Thyroid gland (tissue), 4 donors: ENCODE data around the gene RARB. TPM values are rescaled to one million over a fixed set of nuclear protein-coding genes. Genes with fewer than 3 reads are reported as not detected.

Experiments
- DNase-seq, 2 donors: peaks; one replicate each; pipeline ENCODE4 v3.0.0-alpha.2; 2019
- H3K27ac ChIP-seq, 3 donors: fragments of 200-600 bp; sonication (generic); 1 replicate in 2 of 3; 2 replicates in 1 of 3; pipeline ENCODE4 v1.5.1; 2016 to 2019; ENCODE audit warnings: mild to moderate bottlenecking in 1 of 3, moderate library complexity in 1 of 3
- H3K27me3 ChIP-seq: fragments of 200-600 bp; sonication (generic); one replicate; pipeline ENCODE4 v1.5.1; 2019
- H3K36me3 ChIP-seq, 2 donors: fragments of 200-600 bp; sonication (generic); one replicate each; pipeline ENCODE4 v1.5.1; 2016 to 2019
- H3K4me1 ChIP-seq, 2 donors: fragments of 200-600 bp; sonication (generic); one replicate each; pipeline ENCODE4 v1.5.1; 2017 to 2019
- H3K4me3 ChIP-seq, 3 donors: fragments of 200-600 bp; sonication (generic); replicated peaks in 1 of 3; 1 replicate in 2 of 3; 2 replicates in 1 of 3; pipeline ENCODE4 v1.5.1; 2016; ENCODE audit warnings: mild to moderate bottlenecking in 1 of 3
- H3K9me3 ChIP-seq: fragments of 200-600 bp; sonication (generic); one replicate; pipeline ENCODE4 v1.5.1; 2017
- POLR2A ChIP-seq, 2 donors: fragments of 450-650 bp; IDR thresholded peaks; one replicate each; pipeline ENCODE4 v1.6.1; 2017; ENCODE audit warnings: antibody characterized with exemption in 2 of 2, mild to moderate bottlenecking in 2 of 2, moderate library complexity in 1 of 2
- WGBS, 2 donors: methylation state at CpG; one replicate each; pipeline ENCODE4 v1.1.5; 2017; 5-methylcytosine and 5-hydroxymethylcytosine counted together
- intact Hi-C: fragments of 100-400 bp; cut with DNase I; formaldehyde crosslinking; loops from one replicate; pipeline ENCODE4 v1.15.1; 2023
- total RNA-seq, 4 donors: library from RNA; depleted of rRNA; stranded (reverse); fragments of >200 nt; gene quantifications; one replicate each; pipeline ENCODE4 v1.2.3, GENCODE V29; 2016
- TF ChIP-seq, protein P1 (sequence below), 6 experiments: fragments of 200-600 bp in 3 of 6; fragments of 450-650 bp in 3 of 6; sonication (generic) in 3 of 6; IDR thresholded peaks; one replicate each; pipeline ENCODE4 v1.5.1; 2016 to 2019; ENCODE audit warnings: antibody characterized with exemption in 6 of 6, mild to moderate bottlenecking in 2 of 6, inconsistent platforms in 1 of 6, moderate library complexity in 1 of 6

RARB gene
- total RNA-seq, 4 donors from 2014 or later = 13.6 to 31.5 (median 20.5) TPM

DNA sequence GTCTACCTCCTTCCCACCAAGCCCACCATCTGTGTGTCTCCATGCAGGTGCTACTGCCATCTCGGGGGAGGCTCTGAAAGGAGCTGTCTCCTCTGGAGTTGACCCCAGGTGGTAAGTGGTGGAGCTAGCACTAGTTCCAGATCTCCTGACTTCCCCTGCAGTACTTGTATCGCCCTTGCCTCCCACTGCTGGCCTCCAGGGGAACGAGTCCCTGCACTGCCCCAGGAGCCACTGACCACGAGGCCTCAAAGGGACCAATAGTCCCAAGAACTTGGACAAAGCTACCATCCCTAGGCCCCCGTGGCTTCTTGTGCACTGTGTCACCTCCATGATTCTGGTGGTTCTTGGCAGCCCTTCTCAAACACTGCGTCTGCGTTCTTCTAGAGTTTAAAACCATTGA is 137.7 kb downstream of the RARB start:
- H3K9me3 ChIP-seq = no peaks in the 10 kb centered on the region
- H3K27ac ChIP-seq = no peak overlapping the region
- H3K27me3 ChIP-seq = no peaks in the 10 kb centered on the region
- peaks cover 3% of the 10 kb centered on the region in 2 donors for H3K4me1 ChIP-seq
- H3K4me3 ChIP-seq = no peak overlapping the region
- peaks cover 0 to 4% of the 10 kb centered on the region in 2 donors for H3K36me3 ChIP-seq
- WGBS, 2 donors = 95% methylated on average over 6 to 7 of the region's 7 CpGs
- intact Hi-C loops = no loop called here
- TF ChIP-seq, protein P1, sequence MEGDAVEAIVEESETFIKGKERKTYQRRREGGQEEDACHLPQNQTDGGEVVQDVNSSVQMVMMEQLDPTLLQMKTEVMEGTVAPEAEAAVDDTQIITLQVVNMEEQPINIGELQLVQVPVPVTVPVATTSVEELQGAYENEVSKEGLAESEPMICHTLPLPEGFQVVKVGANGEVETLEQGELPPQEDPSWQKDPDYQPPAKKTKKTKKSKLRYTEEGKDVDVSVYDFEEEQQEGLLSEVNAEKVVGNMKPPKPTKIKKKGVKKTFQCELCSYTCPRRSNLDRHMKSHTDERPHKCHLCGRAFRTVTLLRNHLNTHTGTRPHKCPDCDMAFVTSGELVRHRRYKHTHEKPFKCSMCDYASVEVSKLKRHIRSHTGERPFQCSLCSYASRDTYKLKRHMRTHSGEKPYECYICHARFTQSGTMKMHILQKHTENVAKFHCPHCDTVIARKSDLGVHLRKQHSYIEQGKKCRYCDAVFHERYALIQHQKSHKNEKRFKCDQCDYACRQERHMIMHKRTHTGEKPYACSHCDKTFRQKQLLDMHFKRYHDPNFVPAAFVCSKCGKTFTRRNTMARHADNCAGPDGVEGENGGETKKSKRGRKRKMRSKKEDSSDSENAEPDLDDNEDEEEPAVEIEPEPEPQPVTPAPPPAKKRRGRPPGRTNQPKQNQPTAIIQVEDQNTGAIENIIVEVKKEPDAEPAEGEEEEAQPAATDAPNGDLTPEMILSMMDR (IDR thresholded peaks at IDR 0.05) = no peak
- no peak for TF ChIP-seq POLR2A (IDR thresholded peaks at IDR 0.05)
- DNase-seq = no peak

DNA sequence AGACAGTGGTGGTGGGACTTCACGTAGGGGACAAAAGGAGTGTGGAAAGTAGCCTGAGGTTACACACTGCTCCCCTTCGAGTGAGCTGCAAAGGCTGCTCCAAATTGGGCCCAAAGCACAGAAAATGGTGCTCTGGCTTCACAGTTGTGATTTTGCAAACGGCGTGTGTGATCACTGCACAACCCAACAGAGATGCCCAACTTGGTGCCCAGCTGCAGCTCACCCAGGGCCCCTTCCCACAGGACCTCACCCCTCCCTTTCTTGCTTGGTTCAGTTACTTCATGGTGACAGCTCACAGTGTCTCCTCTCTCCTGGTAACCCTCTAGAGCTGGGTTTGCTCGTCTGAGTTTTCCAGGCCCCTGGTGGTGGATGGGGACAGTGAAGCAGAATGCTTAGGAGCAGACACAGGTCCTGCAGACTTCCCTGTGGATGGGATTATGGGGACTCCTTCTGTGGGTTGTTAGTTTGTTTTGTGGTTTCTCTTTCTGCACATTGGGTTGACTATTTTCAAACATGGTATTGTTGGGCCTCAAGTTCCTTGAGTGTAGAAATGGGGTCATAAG is 138.4 kb downstream of the RARB start:
- no peaks in the 10 kb centered on the region for H3K27me3 ChIP-seq
- H3K9me3 ChIP-seq = no peaks in the 10 kb centered on the region
- TF ChIP-seq, protein P1 (IDR thresholded peaks at IDR 0.05) = no peak
- H3K4me1 ChIP-seq = no peaks in the 10 kb centered on the region
- WGBS, 2 donors = 85 to 89% methylated on average over 5 of the region's 5 CpGs
- DNase-seq = no peak
- no peak overlapping the region for H3K4me3 ChIP-seq
- H3K36me3 ChIP-seq = peaks cover 0 to 4% of the 10 kb centered on the region in 2 donors
- intact Hi-C loops = no loop called here
- no peak overlapping the region for H3K27ac ChIP-seq

DNA sequence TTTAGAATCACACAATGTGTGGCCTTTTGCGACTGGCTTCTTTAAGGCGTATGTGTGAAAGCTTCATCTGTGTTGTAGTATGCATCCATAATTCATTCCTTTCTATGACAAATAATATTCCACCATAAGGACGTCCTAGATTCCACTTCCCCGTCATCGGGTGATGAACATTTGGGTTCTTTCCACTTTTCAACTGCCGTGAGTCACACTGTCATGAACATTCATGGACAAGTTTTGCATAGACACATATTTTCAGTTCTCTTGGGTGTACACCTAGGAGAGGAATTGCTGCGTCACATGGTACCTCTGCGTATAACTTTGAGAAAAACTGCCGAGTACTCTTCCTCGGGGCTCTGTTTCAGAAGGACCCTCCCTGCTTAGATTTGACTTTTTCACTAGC is 139.3 kb downstream of the RARB start:
- H3K27ac ChIP-seq = no peak overlapping the region
- TF ChIP-seq, protein P1 (IDR thresholded peaks at IDR 0.05) = no peak
- no peak for TF ChIP-seq POLR2A (IDR thresholded peaks at IDR 0.05)
- 94 to 95% methylated on average over 10 of the region's 10 CpGs for WGBS, 2 donors
- no peaks in the 10 kb centered on the region for H3K9me3 ChIP-seq
- DNase-seq = no peak
- no peaks in the 10 kb centered on the region for H3K4me1 ChIP-seq
- H3K27me3 ChIP-seq = no peaks in the 10 kb centered on the region
- intact Hi-C loops = no loop called here
- H3K36me3 ChIP-seq = peaks cover 0 to 4% of the 10 kb centered on the region in 2 donors
- no peak overlapping the region for H3K4me3 ChIP-seq

DNA sequence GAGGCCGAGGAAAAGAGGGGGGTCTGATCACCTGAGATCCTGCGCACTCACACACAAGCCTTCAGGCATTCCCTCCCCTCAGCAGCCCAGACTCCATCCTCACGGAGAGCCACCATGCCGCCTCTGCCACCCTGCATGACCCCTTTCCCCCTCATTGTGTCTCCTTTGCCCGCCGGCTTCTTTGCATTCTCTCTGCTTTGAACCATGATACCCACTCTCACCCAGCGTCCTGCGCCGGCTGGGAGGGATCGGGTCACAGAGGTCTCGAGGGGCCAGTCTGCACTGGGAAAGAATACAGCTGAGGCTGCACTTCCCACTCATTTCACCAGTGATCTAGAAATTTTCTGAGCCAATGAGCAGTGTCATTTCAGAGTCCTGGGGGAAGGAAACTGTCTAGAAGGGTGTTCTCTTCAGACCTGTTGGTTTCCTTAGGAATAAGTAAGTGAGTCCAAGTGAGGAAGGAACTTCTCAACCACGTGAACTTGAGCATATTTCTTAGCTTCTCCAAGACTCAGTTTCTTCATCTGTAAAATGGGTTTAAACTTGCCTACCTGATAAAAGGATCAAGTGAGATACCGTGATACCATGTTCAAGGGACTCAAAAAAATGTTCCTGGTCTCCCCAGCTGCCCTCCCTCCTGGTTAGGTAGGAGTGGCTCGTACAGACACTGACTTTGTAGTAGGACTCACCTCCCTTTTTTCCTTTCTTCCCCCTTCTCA is 139.9 kb downstream of the RARB start:
- Histone ChIP-seq H3K4me3 (no peak overlapping the region), H3K27ac (no peak overlapping the region), H3K36me3 (peaks cover 0 to 4% of the 10 kb centered on the region in 2 donors), H3K27me3 (no peaks in the 10 kb centered on the region), H3K9me3 (no peaks in the 10 kb centered on the region), H3K4me1 (peaks cover 0 to 3% of the 10 kb centered on the region in 2 donors)
- intact Hi-C loops = no loop called here
- no peak for TF ChIP-seq POLR2A (IDR thresholded peaks at IDR 0.05)
- TF ChIP-seq, protein P1 (IDR thresholded peaks at IDR 0.05) = no peak
- DNase-seq = no peak
- 90 to 92% methylated on average over 14 of the region's 14 CpGs for WGBS, 2 donors

DNA sequence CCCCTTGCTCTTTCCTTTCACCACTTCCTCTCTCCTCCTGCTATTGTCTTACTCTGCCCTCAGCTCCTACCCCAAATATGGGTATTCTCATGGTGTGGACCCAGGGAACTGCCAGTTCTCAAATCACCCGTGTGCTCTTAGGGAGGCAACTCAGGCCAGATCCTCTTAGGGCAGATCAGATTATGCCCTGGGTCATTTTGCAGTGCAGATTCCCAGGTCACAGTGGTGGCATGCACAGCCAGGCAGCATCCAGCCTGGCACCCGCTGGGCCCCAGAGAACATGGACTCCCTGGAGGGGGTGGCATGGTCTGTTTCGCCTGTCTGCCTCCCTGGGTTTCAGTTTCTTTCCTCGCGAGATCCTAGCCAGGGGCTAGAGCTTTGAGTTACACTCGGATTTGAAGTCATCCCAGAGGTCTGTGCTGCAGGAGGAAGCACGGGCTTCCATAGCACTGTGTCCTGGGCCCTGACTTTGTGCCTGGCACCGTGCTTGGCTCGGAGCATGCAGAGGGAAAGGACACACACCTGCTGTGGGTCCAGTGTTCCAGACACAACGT is 140.5 kb downstream of the RARB start:
- Histone ChIP-seq H3K27ac (no peak overlapping the region), H3K4me3 (no peak overlapping the region), H3K4me1 (peaks cover 6 to 9% of the 10 kb centered on the region in 2 donors), H3K36me3 (peaks cover 0 to 4% of the 10 kb centered on the region in 2 donors), H3K27me3 (no peaks in the 10 kb centered on the region), H3K9me3 (no peaks in the 10 kb centered on the region)
- no peak for TF ChIP-seq POLR2A (IDR thresholded peaks at IDR 0.05)
- TF ChIP-seq, protein P1 (IDR thresholded peaks at IDR 0.05) = no peak
- DNase-seq = no peak
- WGBS, 2 donors = 92 to 95% methylated on average over 10 of the region's 10 CpGs
- intact Hi-C loops = no loop called here
